ENCODE data around the gene CDCA4. TPM values are rescaled to one million over a fixed set of nuclear protein-coding genes. Genes with fewer than 3 reads are reported as not detected.

Gene CDCA4
- total RNA-seq, 1 donor from 2014 or later, result 40.1 TPM

DNA sequence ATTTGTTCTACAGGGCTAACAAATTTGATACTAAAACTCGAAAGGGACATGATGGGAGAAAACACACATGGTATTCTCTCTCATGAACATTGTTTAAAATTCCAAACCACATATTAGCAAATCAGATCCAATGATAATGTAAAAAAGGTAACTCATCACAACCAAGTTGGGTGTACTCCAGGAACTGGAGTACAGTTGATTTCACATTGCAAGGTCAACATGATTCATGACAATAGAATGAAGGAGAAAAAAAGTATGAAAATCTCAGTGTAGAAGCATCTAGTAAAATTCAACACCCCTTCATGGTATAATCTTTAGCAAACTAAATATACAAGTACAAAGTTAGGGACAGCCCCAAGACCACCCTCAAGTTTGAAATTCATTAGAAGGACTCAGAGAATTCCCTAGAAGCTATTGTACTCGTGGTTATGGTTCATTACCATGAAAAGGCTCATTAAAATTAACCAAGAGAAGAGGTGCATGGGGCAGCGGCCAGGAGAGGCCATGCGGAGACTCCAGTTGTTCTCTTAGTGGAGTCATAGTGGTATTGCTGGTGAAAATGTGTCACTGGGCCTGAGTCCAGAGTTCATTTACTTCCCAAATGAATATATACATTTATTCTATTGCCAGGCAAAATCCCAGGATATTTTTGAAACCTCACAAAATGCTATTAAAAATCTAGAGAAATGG lies 3.1 kb upstream of the CDCA4 start:
- Mint-ChIP-seq H3K9me3 (ENCODE audit: unreplicated experiment) (no peaks in the 10 kb centered on the region), H3K4me3 (ENCODE audit: unreplicated experiment) (no peak overlapping the region), H3K36me3 (ENCODE audit: low read depth, unreplicated experiment) (peaks cover 5% of the 10 kb centered on the region), H3K4me1 (ENCODE audit: unreplicated experiment) (peaks cover 18% of the 10 kb centered on the region), H3K27ac (ENCODE audit: unreplicated experiment) (no peak overlapping the region), H3K27me3 (ENCODE audit: unreplicated experiment) (peaks cover 12% of the 10 kb centered on the region)
- no peak for DNase-seq (ENCODE audit: low spot score)
- TF ChIP-seq, protein P1, sequence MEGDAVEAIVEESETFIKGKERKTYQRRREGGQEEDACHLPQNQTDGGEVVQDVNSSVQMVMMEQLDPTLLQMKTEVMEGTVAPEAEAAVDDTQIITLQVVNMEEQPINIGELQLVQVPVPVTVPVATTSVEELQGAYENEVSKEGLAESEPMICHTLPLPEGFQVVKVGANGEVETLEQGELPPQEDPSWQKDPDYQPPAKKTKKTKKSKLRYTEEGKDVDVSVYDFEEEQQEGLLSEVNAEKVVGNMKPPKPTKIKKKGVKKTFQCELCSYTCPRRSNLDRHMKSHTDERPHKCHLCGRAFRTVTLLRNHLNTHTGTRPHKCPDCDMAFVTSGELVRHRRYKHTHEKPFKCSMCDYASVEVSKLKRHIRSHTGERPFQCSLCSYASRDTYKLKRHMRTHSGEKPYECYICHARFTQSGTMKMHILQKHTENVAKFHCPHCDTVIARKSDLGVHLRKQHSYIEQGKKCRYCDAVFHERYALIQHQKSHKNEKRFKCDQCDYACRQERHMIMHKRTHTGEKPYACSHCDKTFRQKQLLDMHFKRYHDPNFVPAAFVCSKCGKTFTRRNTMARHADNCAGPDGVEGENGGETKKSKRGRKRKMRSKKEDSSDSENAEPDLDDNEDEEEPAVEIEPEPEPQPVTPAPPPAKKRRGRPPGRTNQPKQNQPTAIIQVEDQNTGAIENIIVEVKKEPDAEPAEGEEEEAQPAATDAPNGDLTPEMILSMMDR (IDR thresholded peaks at IDR 0.05; ENCODE audit: unreplicated experiment), result no peak

DNA sequence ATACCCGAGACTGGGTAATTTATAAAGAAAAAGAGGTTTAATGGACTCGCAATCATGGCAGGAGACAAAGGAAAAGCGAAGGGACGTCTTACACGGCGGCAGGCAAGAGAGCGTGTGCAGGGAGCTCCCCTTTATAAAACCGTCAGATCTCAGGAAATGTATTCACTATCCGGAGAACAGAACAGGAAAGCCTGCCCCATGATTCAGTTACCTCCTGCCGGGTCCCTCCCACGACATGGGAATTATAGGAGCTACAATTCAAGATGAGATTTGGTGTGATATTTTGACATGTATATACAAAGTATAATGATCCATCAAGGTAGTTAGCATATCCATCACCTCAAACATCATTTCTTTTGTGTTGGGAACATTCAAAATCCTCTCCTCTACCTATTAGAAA lies 2.3 kb upstream of the CDCA4 start:
- Mint-ChIP-seq H3K4me3 (ENCODE audit: unreplicated experiment) (peak overlapping the region; percentile 52), H3K9me3 (ENCODE audit: unreplicated experiment) (no peaks in the 10 kb centered on the region), H3K27ac (ENCODE audit: unreplicated experiment) (no peak overlapping the region), H3K27me3 (ENCODE audit: unreplicated experiment) (peaks cover 13% of the 10 kb centered on the region), H3K4me1 (ENCODE audit: unreplicated experiment) (peaks cover 22% of the 10 kb centered on the region), H3K36me3 (ENCODE audit: low read depth, unreplicated experiment) (peaks cover 7% of the 10 kb centered on the region)
- DNase-seq (ENCODE audit: low spot score), result no peak
- TF ChIP-seq, protein P1 (IDR thresholded peaks at IDR 0.05; ENCODE audit: unreplicated experiment), result no peak

DNA sequence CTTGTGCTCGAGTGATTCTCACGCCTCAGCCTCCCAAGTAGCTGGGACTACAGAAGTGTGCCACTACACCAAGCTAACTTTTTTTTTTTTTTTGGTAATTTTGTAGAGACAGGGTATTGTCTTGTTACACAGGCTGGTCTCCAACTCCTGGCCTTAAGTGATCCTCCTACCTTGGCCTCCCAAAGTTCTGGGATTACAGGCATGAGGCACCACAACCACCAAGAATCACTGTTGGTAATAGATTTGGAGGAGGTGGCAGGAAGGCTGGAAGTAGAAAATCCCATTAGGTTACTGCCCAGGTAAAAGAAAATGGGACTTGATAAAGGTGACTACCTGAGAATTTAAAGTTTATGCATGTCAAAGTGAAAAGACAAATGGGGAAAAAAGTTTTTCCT lies 1.4 kb upstream of the CDCA4 start:
- Mint-ChIP-seq H3K9me3 (ENCODE audit: unreplicated experiment) (no peaks in the 10 kb centered on the region), H3K4me3 (ENCODE audit: unreplicated experiment) (peak overlapping the region; percentile 95), H3K27ac (ENCODE audit: unreplicated experiment) (peak overlapping the region; percentile 13), H3K4me1 (ENCODE audit: unreplicated experiment) (peaks cover 28% of the 10 kb centered on the region), H3K27me3 (ENCODE audit: unreplicated experiment) (peaks cover 14% of the 10 kb centered on the region), H3K36me3 (ENCODE audit: low read depth, unreplicated experiment) (peaks cover 12% of the 10 kb centered on the region)
- TF ChIP-seq, protein P1 (IDR thresholded peaks at IDR 0.05; ENCODE audit: unreplicated experiment), result no peak
- DNase-seq (ENCODE audit: low spot score), result no peak

DNA sequence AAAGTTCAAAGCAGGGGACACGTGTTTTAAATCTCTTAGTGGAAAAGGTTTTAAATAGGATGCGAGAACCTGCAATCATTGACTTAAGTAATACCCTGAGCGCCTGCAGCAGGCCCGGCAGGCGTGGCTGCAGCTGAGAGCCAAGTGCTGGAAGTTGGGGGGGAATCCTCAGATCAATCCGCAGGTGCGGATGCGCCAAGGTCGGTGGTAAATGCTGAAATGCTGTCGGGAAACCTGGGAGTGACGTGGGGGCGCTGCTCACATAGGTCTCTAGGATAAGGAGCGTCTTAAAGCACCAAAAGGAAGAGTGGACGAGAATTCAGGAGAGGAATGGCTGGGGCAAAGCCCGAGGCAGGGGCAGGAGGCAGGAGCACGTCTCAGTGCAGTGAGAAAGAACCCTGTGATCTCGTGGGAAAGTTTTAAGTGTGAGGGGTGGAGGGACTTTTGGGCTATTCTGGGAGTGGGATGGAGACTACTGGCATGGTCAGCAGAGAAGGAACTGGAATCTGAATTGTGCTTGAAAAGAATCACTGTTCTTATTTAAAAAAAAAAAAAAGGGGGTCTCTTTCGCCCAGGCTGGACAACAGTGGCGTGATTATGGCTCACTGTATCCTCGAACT lies 883 bp upstream of the CDCA4 start:
- peak; percentile 39 for DNase-seq (ENCODE audit: low spot score)
- peak overlapping the region; percentile 76 for H3K27ac Mint-ChIP-seq (ENCODE audit: unreplicated experiment)
- TF ChIP-seq, protein P1 (IDR thresholded peaks at IDR 0.05; ENCODE audit: unreplicated experiment), result no peak
- peaks cover 29% of the 10 kb centered on the region for H3K4me1 Mint-ChIP-seq (ENCODE audit: unreplicated experiment)
- H3K4me3 Mint-ChIP-seq (ENCODE audit: unreplicated experiment), result peak overlapping the region; percentile 95
- H3K27me3 Mint-ChIP-seq (ENCODE audit: unreplicated experiment), result peaks cover 14% of the 10 kb centered on the region
- H3K36me3 Mint-ChIP-seq (ENCODE audit: low read depth, unreplicated experiment), result peaks cover 15% of the 10 kb centered on the region
- H3K9me3 Mint-ChIP-seq (ENCODE audit: unreplicated experiment), result no peaks in the 10 kb centered on the region
